GM18520 (cell line): ENCODE data around the gene RPS28.

Experiments
- ATAC-seq: cut with Tn5 transposase; IDR thresholded peaks from one replicate; pipeline ENCODE4 v1.9.1; 2021; ENCODE audit not compliant: unreplicated experiment

Gene RPS28

GRCh38 chr19:8370176-8371010 lies 49.1 kb downstream of the RPS28 start:
- ATAC-seq = no peak

- ATAC-seq = no peak
Measured at GRCh38 chr19:8371011-8371804, 49.9 kb downstream of the RPS28 start.
